ENCODE data around the gene MIA2.

- TF ChIP-seq CTCF (IDR thresholded peaks at IDR 0.05) (no peak), POLR2AphosphoS5 (IDR thresholded peaks at IDR 0.05) (no peak)
Measured at GRCh38 chr14:39376667-39377403, 143.1 kb downstream of the MIA2 start.

All from stomach (tissue), 4 donors.